GM11168 (cell line): ENCODE measurements around the gene DEXI.

ENCODE experiments used
- in situ Hi-C: fragments of 300-500 bp; cut with MboI; formaldehyde crosslinking; loops from one replicate; pipeline ENCODE4 v1.12.0; 2022; ENCODE audit warnings: low sequenced_read_pairs; ENCODE audit not compliant: unreplicated experiment

Gene DEXI

GRCh38 chr16:10942352-10943063, at the start of gene DEXI:
DEXI (minus strand) TSS chr16:10942468; CDS start chr16:10942005, 463 bp downstream.
- in situ Hi-C loops: no loop called here

DNA sequence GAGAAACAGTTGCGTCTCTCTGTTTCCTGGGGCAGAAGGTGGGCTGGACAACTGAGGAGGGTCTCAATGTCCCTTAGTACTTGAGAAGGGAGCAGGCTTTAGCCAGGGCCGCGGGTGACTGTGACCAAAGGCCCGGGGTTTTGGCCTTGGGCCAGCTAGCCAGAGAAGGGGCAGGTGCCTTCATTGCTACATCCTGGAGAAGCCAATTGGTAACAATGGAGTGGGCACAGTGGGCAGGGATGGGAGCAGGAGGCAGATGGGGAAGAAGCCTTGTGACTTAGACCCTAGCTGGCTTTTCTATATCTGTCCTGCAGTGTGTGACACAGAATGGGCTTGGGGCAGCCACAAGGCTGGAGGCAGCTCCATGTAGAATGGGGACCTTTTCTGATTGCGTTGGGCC, 48.1 kb upstream of the DEXI start:
- in situ Hi-C loops: no loop called here

DNA sequence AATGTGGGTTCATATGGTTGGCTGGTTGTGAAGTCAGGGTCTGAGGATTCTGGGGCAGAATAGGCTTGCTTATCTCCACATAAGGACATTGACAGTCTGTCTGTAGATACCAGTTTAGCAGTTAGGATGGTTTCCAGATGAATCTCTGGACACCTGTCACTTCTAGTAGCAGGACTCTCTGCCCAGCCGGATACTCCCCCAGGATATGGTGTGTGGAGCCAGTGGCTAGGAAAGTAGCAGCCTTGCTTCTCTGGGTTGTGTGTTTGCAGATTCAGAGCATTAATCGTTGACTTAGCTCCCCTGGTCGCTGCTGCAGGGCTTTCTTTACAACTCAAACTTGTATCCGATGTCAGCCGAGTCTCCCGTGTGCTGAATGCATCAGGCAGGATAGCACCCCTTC, 47.3 kb upstream of the DEXI start:
- in situ Hi-C loops: no loop called here

- in situ Hi-C loops: no loop called here
These were observed 46.6 kb upstream of the DEXI start for GRCh38 chr16:10988879-10989278.

- in situ Hi-C loops: no loop called here
These were observed 46.0 kb upstream of the DEXI start for GRCh38 chr16:10988164-10988803.

DNA sequence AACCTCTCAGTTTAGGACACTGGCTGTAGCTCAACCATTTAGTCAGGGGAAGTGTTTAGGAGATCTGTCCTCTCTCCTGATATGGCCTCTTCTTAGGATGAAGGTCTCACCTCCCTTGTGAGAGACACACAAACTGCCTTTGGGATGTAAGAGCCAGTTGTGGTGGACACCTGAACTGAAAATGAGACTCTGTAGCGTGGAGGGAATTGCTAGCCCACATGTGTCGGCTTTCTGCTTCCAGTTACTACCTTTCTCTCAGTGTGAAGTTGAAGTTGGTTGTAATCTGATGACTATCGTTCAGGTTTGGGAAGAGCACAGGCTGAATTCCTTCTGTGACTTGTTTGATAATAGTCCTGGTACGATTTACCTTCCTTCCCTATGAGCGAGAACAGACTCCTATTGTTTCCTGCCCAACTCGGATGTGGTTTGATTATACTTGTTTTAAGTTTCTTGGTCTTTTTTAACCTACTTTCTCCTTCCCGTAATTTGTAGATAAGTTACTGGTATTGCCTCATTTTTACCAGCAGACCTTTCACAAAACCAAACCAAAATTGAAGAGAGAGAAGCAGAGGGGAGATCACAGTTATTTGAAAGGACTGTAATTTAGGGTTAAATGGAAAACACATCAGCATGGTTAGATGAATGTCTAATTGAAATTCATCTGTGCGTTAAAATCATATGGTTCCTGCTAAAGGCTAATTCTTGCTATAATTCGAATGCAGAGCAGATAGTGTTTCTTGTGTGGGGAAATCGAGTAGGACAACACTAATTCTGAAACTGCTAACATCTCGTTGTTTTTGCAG, 45.3 kb upstream of the DEXI start:
- in situ Hi-C loops: no loop called here

DNA sequence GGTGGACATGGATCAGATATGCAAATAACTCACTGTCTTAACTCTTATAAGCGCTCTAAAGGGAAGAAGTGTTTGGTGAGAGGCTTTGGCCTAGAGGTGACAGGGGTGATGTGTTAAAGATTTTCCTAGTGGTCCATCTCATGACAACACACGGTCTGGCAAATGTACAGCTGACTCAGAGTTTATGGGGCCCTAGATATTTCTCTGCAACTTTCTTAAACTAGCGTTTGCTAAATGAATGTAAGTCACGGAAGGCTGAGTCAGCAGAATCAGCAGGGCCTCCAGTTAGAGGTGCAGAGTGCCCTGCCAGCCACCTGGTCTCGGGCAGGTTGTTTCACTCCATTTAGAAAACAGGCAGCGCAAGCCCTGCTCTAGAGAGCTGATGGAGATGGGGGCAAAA, 42.2 kb upstream of the DEXI start:
- in situ Hi-C loops: no loop called here

DNA sequence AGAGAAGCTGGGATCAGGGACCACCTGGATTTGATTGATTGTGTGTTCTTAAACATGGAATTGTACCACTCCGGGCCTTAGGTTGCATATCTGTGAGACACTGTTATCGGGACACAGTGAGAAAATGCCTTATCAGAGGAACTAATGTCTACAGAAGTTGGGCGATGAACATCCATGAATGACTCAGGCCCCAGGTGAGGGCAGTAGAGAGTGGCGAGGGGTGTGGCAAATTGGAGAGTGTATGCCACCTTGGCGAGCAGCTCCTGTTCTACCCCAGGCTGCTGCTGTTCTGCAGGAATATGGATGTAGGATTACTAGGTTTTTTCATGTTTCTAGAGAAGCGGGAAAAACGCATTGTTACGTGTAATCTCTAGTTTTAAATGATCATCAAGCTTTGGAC, 40.9 kb upstream of the DEXI start:
- in situ Hi-C loops: no loop called here

- in situ Hi-C loops: no loop called here
These were observed 40.3 kb upstream of the DEXI start for GRCh38 chr16:10982465-10983150.

GRCh38 chr16:10981697-10982216, 39.5 kb upstream of the DEXI start:
- in situ Hi-C loops: no loop called here

GRCh38 chr16:10980813-10981212, 38.5 kb upstream of the DEXI start:
- in situ Hi-C loops: no loop called here

- in situ Hi-C loops: loop anchor here (10.0 kb wide), 1 partner anchor 395 kb away; no protein-coding TSS in a partner anchor
These were observed 37.7 kb upstream of the DEXI start for GRCh38 chr16:10979717-10980601.

GRCh38 chr16:10978871-10979446, 36.7 kb upstream of the DEXI start:
- in situ Hi-C loops: loop anchor here (10.0 kb wide), 1 partner anchor 396 kb away; no protein-coding TSS in a partner anchor

- in situ Hi-C loops: loop anchor here (10.0 kb wide), 1 partner anchor 397 kb away; no protein-coding TSS in a partner anchor
These were observed 35.9 kb upstream of the DEXI start for GRCh38 chr16:10978124-10978523.

DNA sequence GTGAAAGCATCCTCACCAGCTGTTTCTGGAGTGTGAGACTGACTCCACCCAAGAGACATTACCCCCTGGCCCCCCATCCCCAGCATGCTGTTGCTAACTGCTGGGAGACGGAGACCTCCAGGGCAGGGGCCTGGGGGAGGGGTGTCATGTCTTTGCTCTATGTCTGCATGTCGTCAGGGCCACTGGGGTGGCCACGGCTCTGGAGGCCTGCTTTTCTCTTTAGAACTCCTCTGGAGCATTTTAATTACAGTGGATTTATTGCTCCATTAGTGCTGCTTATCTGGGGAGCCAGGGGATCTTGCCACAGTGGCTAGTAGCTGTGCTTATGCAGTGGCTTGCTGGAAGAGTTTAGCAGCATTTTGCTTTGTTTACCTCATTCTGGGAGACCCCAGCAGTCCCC, 34.4 kb upstream of the DEXI start:
- in situ Hi-C loops: loop anchor here (10.0 kb wide), 1 partner anchor 398 kb away; no protein-coding TSS in a partner anchor

DNA sequence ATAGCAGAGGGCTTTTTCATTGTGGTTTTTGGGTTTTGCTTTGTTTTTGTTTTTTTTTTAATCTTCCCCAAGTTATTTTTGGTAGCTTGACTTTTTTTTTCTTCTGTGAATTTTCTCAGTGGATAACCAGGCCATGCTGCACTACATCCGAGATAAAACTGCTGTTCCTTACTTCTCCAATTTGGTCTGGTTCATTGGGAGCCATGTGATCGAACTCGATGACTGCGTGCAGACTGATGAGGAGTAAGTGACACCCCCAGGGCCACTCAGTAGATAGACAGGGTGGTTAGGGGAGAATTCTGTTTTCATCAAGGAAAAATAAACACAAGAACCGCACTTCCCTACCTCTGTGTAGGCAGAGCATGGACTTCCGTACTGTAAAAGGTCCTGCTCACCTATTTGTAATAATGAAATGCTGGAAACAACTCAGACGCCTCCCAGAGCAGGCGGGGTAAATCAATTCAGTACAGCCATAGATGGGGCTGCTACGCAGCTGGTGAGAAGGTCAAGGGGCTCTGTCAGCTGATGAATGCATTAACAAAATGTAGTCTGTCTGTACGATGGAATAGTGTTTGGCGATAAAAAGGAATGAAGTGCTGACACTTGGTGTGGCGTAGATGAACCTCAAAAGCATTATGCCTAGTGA, 30.7 kb upstream of the DEXI start:
- in situ Hi-C loops: loop anchor here (10.0 to 25.0 kb wide), 2 partner anchors 402 to 664 kb away; no protein-coding TSS in a partner anchor

DNA sequence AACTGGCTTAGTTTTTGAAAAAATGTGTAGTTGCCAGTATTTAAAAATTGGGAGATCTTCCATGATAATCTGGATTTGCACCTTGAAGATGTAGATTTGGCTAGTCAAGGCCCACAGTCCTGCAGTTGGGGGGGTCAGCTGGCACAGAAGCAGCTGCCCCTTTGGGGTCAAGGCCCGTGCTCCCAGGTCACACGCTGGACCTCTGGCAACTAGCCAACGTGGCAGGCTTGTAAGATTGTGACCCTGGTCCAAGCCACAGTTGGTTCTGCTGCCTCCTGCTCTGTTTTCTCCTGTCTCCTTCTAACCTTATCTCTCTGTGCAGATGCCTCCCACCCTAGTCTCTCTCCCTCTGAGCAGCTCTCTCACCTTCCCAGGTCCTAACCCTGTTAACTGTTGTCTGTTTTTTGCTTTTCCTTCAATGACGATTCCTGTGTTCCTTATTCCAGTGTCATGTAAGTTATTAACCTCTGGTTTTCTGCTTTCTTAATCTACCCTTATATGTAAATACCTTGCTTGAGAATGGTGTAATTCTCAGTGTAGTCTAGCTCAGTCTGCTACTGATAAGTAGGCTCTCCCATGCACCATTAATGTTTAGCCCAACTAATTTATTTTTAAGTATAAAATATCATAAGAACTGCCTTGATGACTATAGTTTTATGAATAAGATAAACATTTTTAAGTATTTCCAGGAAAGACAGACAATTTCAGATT, 30.0 kb upstream of the DEXI start:
- in situ Hi-C loops: loop anchor here (10.0 to 25.0 kb wide), 2 partner anchors 403 to 665 kb away; no protein-coding TSS in a partner anchor
